Measurements from ENCODE around the gene LENEP. TPM values are rescaled to one million over a fixed set of nuclear protein-coding genes. Genes with fewer than 3 reads are reported as not detected.

The LENEP gene
- total RNA-seq, 3 donors from 2014 or later (not counting 1 experiment from before 2014, with no cell fraction given): not detected

- peak overlapping the region; percentile 94 for H3K4me3 Mint-ChIP-seq
- TF ChIP-seq CTCF (IDR thresholded peaks at IDR 0.05): no peak
- peak overlapping the region; percentile 89 to 94 for H3K27ac Mint-ChIP-seq
- H3K4me1 Mint-ChIP-seq: peaks cover 49 to 59% of the 10 kb centered on the region in 2 donors
- H3K36me3 Mint-ChIP-seq: no peaks in the 10 kb centered on the region
- Histone ChIP-seq H3K27ac (ENCODE audit: low read length) (peak overlapping the region; percentile 95), H3K4me3 (ENCODE audit: low read length) (peak overlapping the region; percentile 72), H3K27me3 (ENCODE audit: control insufficient read depth, insufficient read depth, low read length) (no peaks in the 10 kb centered on the region), H3K36me3 (ENCODE audit: control insufficient read depth, insufficient read depth, low read length) (peaks cover 26% of the 10 kb centered on the region), H3K4me1 (ENCODE audit: control insufficient read depth, insufficient read depth, low read length) (peaks cover 57% of the 10 kb centered on the region), H3K9me3 (ENCODE audit: control insufficient read depth, insufficient read depth, low read length) (no peaks in the 10 kb centered on the region)
- 70% methylated on average over 3 of the region's 3 CpGs for WGBS (ENCODE audit: insufficient coverage)
- intact Hi-C loops (cut with micrococcal nuclease): loop anchor here (2.0 kb wide), 1 partner anchor 62 kb away; no protein-coding TSS in a partner anchor
- DNase-seq (no peak), ATAC-seq (no peak)
- H3K27me3 Mint-ChIP-seq (ENCODE audit: low read depth in 2 of 2): no peaks in the 10 kb centered on the region
- no peaks in the 10 kb centered on the region for H3K9me3 Mint-ChIP-seq
These were observed 38.8 kb upstream of the LENEP start for GRCh38 chr1:154954541-154954940.

GRCh38 chr1:154955039-154955717, 38.2 kb upstream of the LENEP start:
- Mint-ChIP-seq H3K27me3 (ENCODE audit: low read depth in 2 of 2) (no peaks in the 10 kb centered on the region), H3K9me3 (no peaks in the 10 kb centered on the region), H3K27ac (peak overlapping the region; percentile 89 to 94), H3K4me3 (peak overlapping the region; percentile 94), H3K36me3 (no peaks in the 10 kb centered on the region), H3K4me1 (peaks cover 50 to 61% of the 10 kb centered on the region in 2 donors)
- TF ChIP-seq CTCF (IDR thresholded peaks at IDR 0.05): no peak
- Histone ChIP-seq H3K9me3 (ENCODE audit: control insufficient read depth, insufficient read depth, low read length) (no peaks in the 10 kb centered on the region), H3K27me3 (ENCODE audit: control insufficient read depth, insufficient read depth, low read length) (no peaks in the 10 kb centered on the region), H3K36me3 (ENCODE audit: control insufficient read depth, insufficient read depth, low read length) (peaks cover 28% of the 10 kb centered on the region), H3K4me3 (ENCODE audit: low read length) (peak overlapping the region; percentile 72), H3K4me1 (ENCODE audit: control insufficient read depth, insufficient read depth, low read length) (peaks cover 57% of the 10 kb centered on the region), H3K27ac (ENCODE audit: low read length) (peak overlapping the region; percentile 95)
- intact Hi-C loops (cut with micrococcal nuclease): loop anchor here (2.0 to 5.0 kb wide), 2 partner anchors 62 to 97 kb away; partner anchors contain the start of gene ADAM15
- ATAC-seq: peak; percentile 76 to 89 (median 82)
- peak; percentile 66 to 99 for DNase-seq
- WGBS (ENCODE audit: insufficient coverage): 1% methylated on average over 4 of the region's 4 CpGs

GRCh38 chr1:154955718-154956543, 37.5 kb upstream of the LENEP start, which contains the start of gene PBXIP1:
Gene PBXIP1, minus strand, starts transcription at chr1:154956099. Its CDS starts 2,378 bp downstream, at chr1:154953721.
- Histone ChIP-seq H3K36me3 (ENCODE audit: control insufficient read depth, insufficient read depth, low read length) (peaks cover 20% of the 10 kb centered on the region), H3K27ac (ENCODE audit: low read length) (peak within 1 kb of the TSS; percentile 95), H3K4me1 (ENCODE audit: control insufficient read depth, insufficient read depth, low read length) (peaks cover 61% of the 10 kb centered on the region), H3K27me3 (ENCODE audit: control insufficient read depth, insufficient read depth, low read length) (no peaks in the 10 kb centered on the region), H3K9me3 (ENCODE audit: control insufficient read depth, insufficient read depth, low read length) (no peaks in the 10 kb centered on the region), H3K4me3 (ENCODE audit: low read length) (peak within 1 kb of the TSS; percentile 72)
- ATAC-seq (peak; percentile 69 to 77 (median 71)), DNase-seq (peak; percentile 79 to 95)
- H3K4me1 Mint-ChIP-seq: peaks cover 58 to 60% of the 10 kb centered on the region in 2 donors
- intact Hi-C loops (cut with micrococcal nuclease): loop anchor here (1.0 to 5.0 kb wide), 4 partner anchors 19 to 96 kb away; partner anchors contain the start of genes ADAM15 and CKS1B
- WGBS (ENCODE audit: insufficient coverage): under 1% methylated on average over 17 of the region's 18 CpGs
- H3K27me3 Mint-ChIP-seq (ENCODE audit: low read depth in 2 of 2): no peaks in the 10 kb centered on the region
- peak within 1 kb of the TSS; percentile 89 to 94 for H3K27ac Mint-ChIP-seq
- TF ChIP-seq CTCF (IDR thresholded peaks at IDR 0.05): no peak
- H3K4me3 Mint-ChIP-seq: peak within 1 kb of the TSS; percentile 94
- H3K9me3 Mint-ChIP-seq: no peaks in the 10 kb centered on the region
- no peaks in the 10 kb centered on the region for H3K36me3 Mint-ChIP-seq

Data from natural killer cell (primary cell).